HepG2 (cell line): Measurements from ENCODE around the gene TSEN54. TPM values are rescaled to one million over a fixed set of nuclear protein-coding genes. Genes with fewer than 3 reads are reported as not detected.

Experiments
- AGO1 ChIP-seq: fragments of 200-400 bp; formaldehyde crosslinking; IDR thresholded peaks from 2 replicates; pipeline ENCODE4 v1.6.1; 2017; ENCODE audit warnings: mild to moderate bottlenecking, low read depth, low read length, moderate library complexity; ENCODE audit not compliant: poor library complexity, severe bottlenecking
- CCAR2 ChIP-seq: fragments of 200-400 bp; formaldehyde crosslinking; optimal IDR thresholded peaks from 2 replicates; pipeline ENCODE3; 2018; ENCODE audit warnings: low read depth, mild to moderate bottlenecking, low read length, moderate library complexity
- ELF4 ChIP-seq: sonication (generic); formaldehyde crosslinking; IDR thresholded peaks from 2 replicates; pipeline ENCODE4 v1.5.0; 2020; ENCODE audit warnings: missing genetic modification reagents, mild to moderate bottlenecking, moderate library complexity, borderline replicate concordance
- FLYWCH1 ChIP-seq: sonication (generic); formaldehyde crosslinking; IDR thresholded peaks from 2 replicates; pipeline ENCODE4 v1.8.1; 2023; ENCODE audit warnings: mild to moderate bottlenecking, missing genetic modification reagents
- JDP2 ChIP-seq: sonication (generic); formaldehyde crosslinking; IDR thresholded peaks from 2 replicates; pipeline ENCODE4 v1.8.1; 2022; ENCODE audit warnings: missing genetic modification reagents, borderline replicate concordance
- MAFG ChIP-seq: sonication (generic); formaldehyde crosslinking; IDR thresholded peaks from 2 replicates; pipeline ENCODE4 v1.5.1; 2020; ENCODE audit warnings: mild to moderate bottlenecking, missing genetic modification reagents
- MTA1 ChIP-seq: sonication (generic); formaldehyde crosslinking; IDR thresholded peaks from 2 replicates; pipeline ENCODE4 v1.4.0; 2020; ENCODE audit warnings: missing genetic modification reagents, mild to moderate bottlenecking, borderline replicate concordance
- NCOR1 ChIP-seq: fragments of 200-600 bp; sonication (generic); IDR thresholded peaks from 2 replicates; pipeline ENCODE4 v1.7.0; 2017; ENCODE audit warnings: antibody characterized with exemption, low read length, borderline replicate concordance
- SIN3B ChIP-seq: fragments of 150-350 bp; IDR thresholded peaks from 2 replicates; pipeline ENCODE4 v1.6.1; 2014; ENCODE audit warnings: low read length
- SNAPC2 ChIP-seq: sonication (generic); formaldehyde crosslinking; IDR thresholded peaks from 2 replicates; pipeline ENCODE4 v1.8.1; 2022; ENCODE audit warnings: mild to moderate bottlenecking, missing genetic modification reagents
- TMF1 ChIP-seq: sonication (generic); formaldehyde crosslinking; IDR thresholded peaks from 2 replicates; pipeline ENCODE4 v1.8.1; 2022; ENCODE audit warnings: low read depth, missing genetic modification reagents
- ZBTB42 ChIP-seq: sonication (generic); formaldehyde crosslinking; IDR thresholded peaks from 2 replicates; pipeline ENCODE4 v1.5.0; 2020; ENCODE audit warnings: mild to moderate bottlenecking, missing genetic modification reagents
- ZC3H4 ChIP-seq: sonication (generic); formaldehyde crosslinking; IDR thresholded peaks from 2 replicates; pipeline ENCODE4 v1.4.0; 2020; ENCODE audit warnings: missing genetic modification reagents, borderline replicate concordance
- ZNF121 ChIP-seq: sonication (generic); formaldehyde crosslinking; IDR thresholded peaks from 2 replicates; pipeline ENCODE4 v1.5.0; 2020; ENCODE audit warnings: mild to moderate bottlenecking, missing genetic modification reagents
- ZNF562 ChIP-seq: sonication (generic); formaldehyde crosslinking; IDR thresholded peaks from 2 replicates; pipeline ENCODE4 v1.8.0; 2022; ENCODE audit warnings: missing genetic modification reagents, borderline replicate concordance
- polyA plus RNA-seq, 8 experiments: library from polyadenylated mRNA; depleted of rRNA in 3 of 8; stranded (reverse) in 7 of 8; unstranded in 1 of 8; fragments of >200 nt; fragmentation: Illumina TruSeq in 4 of 8; extraction: Trizol in 4 of 8; gene quantifications; 2 replicates each; pipeline versions ENCODE4 v1.2.1 to v1.2.3, GENCODE V29; 2011 to 2016; ENCODE audit warnings: low read depth in 4 of 8, missing spikeins in 1 of 8, mixed read lengths in 1 of 8; ENCODE audit not compliant: insufficient read depth in 1 of 8
- total RNA-seq, 5 experiments: library from RNA; depleted of rRNA; stranded (reverse); fragments of >200 nt; fragmentation: Illumina TruSeq; extraction: Trizol; gene quantifications; 2 replicates each; pipeline ENCODE4 v1.2.3, GENCODE V29; 2016; ENCODE audit warnings: low read depth in 1 of 5
- TF ChIP-seq, protein P1 (sequence below): sonication (generic); formaldehyde crosslinking; IDR thresholded peaks from 2 replicates; pipeline ENCODE4 v1.5.1; 2020; ENCODE audit warnings: mild to moderate bottlenecking, missing genetic modification reagents, borderline replicate concordance
- TF ChIP-seq, protein P2 (sequence below): sonication (generic); formaldehyde crosslinking; IDR thresholded peaks from 2 replicates; pipeline ENCODE4 v1.5.1; 2020; ENCODE audit warnings: missing genetic modification reagents, mild to moderate bottlenecking, borderline replicate concordance
- TF ChIP-seq, protein P3 (sequence below): sonication (generic); formaldehyde crosslinking; IDR thresholded peaks from 2 replicates; pipeline ENCODE4 v1.4.0; 2020; ENCODE audit warnings: mild to moderate bottlenecking, missing genetic modification reagents

The TSEN54 gene
- total and polyA plus RNA-seq, 2 of the 13 experiments (the other 11 are each of a cell fraction or from before 2014, with no cell fraction given) = 62.9 to 63.3 TPM

DNA sequence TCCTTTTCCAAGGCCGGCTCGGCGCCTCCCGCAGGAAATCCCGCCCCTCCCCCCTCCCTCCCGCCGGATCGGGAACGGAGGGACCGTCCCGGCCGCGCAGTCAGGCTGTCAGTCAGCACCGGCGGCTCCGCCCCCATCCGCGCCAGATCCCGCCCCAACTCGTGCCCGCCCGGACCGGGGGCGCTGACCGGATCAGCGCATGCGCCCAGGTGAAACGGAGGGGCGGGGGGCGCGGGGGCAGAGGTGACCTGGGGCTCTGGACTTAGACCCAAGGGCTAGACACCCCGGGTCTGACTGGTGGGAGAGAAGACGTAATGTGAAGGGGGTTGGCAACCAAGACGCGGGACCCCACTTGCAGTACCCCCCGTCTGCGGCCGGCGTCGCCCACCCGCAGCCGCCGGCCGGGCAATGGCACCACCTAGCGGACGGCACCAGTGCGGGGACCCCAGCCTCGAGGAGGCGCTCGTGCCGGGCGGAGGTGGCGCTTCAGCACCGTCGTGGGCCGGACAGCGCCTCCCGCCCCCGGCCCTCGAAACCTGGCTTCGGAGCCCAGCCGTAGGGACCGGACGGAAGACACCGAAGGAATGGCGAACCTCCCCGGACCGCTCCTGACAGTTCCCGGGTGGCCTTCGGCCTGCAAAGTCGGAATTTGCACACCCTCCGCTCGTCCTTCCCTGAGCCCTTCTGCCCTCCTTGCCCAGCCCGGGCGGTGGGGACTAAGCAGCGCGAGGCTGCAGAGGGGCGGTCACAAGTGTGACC, 653 bp upstream of the TSEN54 start, which contains the start of gene CASKIN2 (continued):
- TF ChIP-seq, protein P1, sequence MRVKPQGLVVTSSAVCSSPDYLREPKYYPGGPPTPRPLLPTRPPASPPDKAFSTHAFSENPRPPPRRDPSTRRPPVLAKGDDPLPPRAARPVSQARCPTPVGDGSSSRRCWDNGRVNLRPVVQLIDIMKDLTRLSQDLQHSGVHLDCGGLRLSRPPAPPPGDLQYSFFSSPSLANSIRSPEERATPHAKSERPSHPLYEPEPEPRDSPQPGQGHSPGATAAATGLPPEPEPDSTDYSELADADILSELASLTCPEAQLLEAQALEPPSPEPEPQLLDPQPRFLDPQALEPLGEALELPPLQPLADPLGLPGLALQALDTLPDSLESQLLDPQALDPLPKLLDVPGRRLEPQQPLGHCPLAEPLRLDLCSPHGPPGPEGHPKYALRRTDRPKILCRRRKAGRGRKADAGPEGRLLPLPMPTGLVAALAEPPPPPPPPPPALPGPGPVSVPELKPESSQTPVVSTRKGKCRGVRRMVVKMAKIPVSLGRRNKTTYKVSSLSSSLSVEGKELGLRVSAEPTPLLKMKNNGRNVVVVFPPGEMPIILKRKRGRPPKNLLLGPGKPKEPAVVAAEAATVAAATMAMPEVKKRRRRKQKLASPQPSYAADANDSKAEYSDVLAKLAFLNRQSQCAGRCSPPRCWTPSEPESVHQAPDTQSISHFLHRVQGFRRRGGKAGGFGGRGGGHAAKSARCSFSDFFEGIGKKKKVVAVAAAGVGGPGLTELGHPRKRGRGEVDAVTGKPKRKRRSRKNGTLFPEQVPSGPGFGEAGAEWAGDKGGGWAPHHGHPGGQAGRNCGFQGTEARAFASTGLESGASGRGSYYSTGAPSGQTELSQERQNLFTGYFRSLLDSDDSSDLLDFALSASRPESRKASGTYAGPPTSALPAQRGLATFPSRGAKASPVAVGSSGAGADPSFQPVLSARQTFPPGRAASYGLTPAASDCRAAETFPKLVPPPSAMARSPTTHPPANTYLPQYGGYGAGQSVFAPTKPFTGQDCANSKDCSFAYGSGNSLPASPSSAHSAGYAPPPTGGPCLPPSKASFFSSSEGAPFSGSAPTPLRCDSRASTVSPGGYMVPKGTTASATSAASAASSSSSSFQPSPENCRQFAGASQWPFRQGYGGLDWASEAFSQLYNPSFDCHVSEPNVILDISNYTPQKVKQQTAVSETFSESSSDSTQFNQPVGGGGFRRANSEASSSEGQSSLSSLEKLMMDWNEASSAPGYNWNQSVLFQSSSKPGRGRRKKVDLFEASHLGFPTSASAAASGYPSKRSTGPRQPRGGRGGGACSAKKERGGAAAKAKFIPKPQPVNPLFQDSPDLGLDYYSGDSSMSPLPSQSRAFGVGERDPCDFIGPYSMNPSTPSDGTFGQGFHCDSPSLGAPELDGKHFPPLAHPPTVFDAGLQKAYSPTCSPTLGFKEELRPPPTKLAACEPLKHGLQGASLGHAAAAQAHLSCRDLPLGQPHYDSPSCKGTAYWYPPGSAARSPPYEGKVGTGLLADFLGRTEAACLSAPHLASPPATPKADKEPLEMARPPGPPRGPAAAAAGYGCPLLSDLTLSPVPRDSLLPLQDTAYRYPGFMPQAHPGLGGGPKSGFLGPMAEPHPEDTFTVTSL (CRISPR knock-in tag) = no peak; the same call in 1 of the 2 replicates
- peak; percentile 65 for TF ChIP-seq NCOR1
- TF ChIP-seq ZNF562 (CRISPR knock-in tag) = no peak
- TF ChIP-seq MAFG (CRISPR knock-in tag) = 0 out of 2 replicates have a peak, but pooled peaks have one; percentile 69
- TF ChIP-seq ELF4 (CRISPR knock-in tag) = peak; percentile 88
- TF ChIP-seq JDP2 (CRISPR knock-in tag) = no peak; the same call in 1 of the 2 replicates
- peak; percentile 97 for TF ChIP-seq ZBTB42 (CRISPR knock-in tag)
- peak; percentile 76 for TF ChIP-seq MTA1
- TF ChIP-seq SNAPC2 (CRISPR knock-in tag) = peak; percentile 88; the same call in 1 of the 2 replicates
- peak; percentile 50 for TF ChIP-seq TMF1 (CRISPR knock-in tag)
- TF ChIP-seq AGO1 = peak; percentile 84
- TF ChIP-seq, protein P2, sequence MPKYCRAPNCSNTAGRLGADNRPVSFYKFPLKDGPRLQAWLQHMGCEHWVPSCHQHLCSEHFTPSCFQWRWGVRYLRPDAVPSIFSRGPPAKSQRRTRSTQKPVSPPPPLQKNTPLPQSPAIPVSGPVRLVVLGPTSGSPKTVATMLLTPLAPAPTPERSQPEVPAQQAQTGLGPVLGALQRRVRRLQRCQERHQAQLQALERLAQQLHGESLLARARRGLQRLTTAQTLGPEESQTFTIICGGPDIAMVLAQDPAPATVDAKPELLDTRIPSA = peak; percentile 99
- TF ChIP-seq CCAR2 = no peak
- no peak; the same call in 1 of the 2 replicates for TF ChIP-seq SIN3B
- no peak for TF ChIP-seq FLYWCH1
- TF ChIP-seq, protein P3, sequence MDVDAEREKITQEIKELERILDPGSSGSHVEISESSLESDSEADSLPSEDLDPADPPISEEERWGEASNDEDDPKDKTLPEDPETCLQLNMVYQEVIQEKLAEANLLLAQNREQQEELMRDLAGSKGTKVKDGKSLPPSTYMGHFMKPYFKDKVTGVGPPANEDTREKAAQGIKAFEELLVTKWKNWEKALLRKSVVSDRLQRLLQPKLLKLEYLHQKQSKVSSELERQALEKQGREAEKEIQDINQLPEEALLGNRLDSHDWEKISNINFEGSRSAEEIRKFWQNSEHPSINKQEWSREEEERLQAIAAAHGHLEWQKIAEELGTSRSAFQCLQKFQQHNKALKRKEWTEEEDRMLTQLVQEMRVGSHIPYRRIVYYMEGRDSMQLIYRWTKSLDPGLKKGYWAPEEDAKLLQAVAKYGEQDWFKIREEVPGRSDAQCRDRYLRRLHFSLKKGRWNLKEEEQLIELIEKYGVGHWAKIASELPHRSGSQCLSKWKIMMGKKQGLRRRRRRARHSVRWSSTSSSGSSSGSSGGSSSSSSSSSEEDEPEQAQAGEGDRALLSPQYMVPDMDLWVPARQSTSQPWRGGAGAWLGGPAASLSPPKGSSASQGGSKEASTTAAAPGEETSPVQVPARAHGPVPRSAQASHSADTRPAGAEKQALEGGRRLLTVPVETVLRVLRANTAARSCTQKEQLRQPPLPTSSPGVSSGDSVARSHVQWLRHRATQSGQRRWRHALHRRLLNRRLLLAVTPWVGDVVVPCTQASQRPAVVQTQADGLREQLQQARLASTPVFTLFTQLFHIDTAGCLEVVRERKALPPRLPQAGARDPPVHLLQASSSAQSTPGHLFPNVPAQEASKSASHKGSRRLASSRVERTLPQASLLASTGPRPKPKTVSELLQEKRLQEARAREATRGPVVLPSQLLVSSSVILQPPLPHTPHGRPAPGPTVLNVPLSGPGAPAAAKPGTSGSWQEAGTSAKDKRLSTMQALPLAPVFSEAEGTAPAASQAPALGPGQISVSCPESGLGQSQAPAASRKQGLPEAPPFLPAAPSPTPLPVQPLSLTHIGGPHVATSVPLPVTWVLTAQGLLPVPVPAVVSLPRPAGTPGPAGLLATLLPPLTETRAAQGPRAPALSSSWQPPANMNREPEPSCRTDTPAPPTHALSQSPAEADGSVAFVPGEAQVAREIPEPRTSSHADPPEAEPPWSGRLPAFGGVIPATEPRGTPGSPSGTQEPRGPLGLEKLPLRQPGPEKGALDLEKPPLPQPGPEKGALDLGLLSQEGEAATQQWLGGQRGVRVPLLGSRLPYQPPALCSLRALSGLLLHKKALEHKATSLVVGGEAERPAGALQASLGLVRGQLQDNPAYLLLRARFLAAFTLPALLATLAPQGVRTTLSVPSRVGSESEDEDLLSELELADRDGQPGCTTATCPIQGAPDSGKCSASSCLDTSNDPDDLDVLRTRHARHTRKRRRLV (CRISPR knock-in tag) = peak; percentile 96
- TF ChIP-seq ZNF121 (CRISPR knock-in tag) = no peak; the same call in 1 of the 2 replicates
- peak; percentile 61; the same call in 1 of the 2 replicates for TF ChIP-seq ZC3H4
